ENCODE data around the gene PRIM1. TPM values are rescaled to one million over a fixed set of nuclear protein-coding genes. Genes with fewer than 3 reads are reported as not detected.
"Not testable (repeated sequence)": the region's sequence is repeated elsewhere in the genome, so short reads cannot be mapped to it uniquely, and the experiment has no call there.

PRIM1 gene
- polyA plus RNA-seq, 1 donor, result 13.0 TPM

DNA sequence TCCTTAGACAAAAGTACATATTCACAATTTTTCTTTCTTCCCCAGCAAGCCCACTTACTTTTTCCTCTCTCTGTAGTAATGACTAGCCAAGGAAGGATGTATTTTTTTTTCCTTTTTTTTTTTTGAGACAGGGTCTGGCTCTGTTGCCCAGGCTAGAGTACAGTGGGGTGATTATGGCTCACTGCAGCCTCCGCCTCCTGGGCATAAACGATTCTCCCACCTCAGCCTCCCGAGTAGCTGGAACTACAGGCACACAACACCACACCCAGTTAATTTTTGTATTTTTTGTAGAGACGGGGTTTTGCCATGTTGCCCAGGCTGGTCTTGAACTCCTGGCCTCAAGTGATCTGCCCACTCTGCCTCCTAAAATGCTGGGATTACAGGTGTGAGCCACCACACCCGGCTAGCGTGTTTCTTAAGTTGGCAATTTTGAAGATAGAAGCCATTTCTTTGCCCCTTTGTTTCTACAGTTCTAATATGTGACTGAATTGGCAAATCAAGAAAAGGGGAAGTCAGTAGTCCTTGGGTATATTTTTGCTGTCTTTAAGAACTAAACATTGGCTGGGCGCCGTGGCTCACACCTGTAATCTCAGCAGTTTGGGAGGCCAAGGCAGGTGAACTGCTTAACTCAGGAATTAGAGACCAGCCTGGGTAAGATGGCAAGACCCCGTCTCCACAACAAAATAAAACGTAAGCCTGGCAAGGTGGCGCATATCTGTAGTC, 23.8 kb downstream of the PRIM1 start:
- H3K36me3 ChIP-seq (ENCODE audit: control insufficient read depth, insufficient read depth, low read length), result peaks cover 3% of the 10 kb centered on the region
- H3K4me1 ChIP-seq (ENCODE audit: control insufficient read depth, insufficient read depth, low read length), result peaks cover 5% of the 10 kb centered on the region
- no peak overlapping the region for H3K27ac ChIP-seq (ENCODE audit: low read length)
- H3K4me3 ChIP-seq (ENCODE audit: low read length), result no peak overlapping the region
- no peaks in the 10 kb centered on the region for H3K27me3 ChIP-seq (ENCODE audit: control insufficient read depth, insufficient read depth, low read length)
- no peak for DNase-seq
- no peaks in the 10 kb centered on the region for H3K9me3 ChIP-seq (ENCODE audit: control insufficient read depth, low read depth, low read length)
- WGBS (ENCODE audit: insufficient coverage, low lambda C conversion rate), result no CpG with 5 or more reads among the region's 11 CpGs

DNA sequence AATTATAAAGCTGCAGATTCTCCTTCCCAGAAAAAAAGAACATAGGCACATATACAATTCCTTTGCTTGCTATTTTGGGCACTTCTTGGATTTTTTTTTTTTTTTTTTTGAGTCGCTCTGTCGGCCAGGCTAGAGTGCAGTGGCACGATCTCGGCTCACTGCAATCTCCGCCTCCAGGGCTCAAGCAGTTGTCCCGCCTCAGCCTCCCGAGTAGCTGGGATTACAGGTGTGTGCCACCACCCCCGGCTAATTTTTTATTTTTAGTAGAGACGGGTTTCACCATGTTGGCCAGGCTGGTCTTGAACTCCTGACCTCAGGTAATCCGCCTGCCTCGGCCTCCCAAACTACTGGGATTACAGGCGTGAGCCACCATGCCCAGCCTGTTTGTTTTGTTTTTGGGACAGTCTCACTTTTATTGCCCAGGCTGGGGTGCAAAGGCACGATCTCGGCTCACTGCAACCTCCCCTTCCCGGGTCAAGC, 25.9 kb downstream of the PRIM1 start:
- H3K4me3 ChIP-seq (ENCODE audit: low read length), result not testable (repeated sequence)

DNA sequence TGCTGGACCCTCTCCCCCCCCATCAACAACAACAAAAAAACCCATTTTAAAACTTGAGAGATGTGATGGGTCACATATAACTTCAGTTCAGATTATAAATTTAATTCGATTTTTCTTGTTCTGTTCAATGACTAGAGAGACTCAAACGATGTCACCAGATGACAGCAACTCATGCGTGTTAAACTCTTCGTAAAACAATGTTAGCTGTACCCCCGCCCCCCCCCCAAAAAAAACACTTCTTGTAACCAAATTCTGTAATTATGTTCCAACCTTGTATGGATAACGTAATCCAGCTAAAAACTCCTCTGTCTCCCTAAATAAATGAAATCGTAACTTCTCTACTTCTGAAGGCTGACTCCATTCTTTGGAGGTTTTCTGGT, 26.4 kb downstream of the PRIM1 start:
- Histone ChIP-seq H3K4me1 (ENCODE audit: control insufficient read depth, insufficient read depth, low read length) (peaks cover 26% of the 10 kb centered on the region), H3K4me3 (ENCODE audit: low read length) (peak overlapping the region; percentile 88)
- WGBS (ENCODE audit: insufficient coverage, low lambda C conversion rate), result 18% methylated on average over 3 of the region's 7 CpGs

More for the DNA sequence above, 25.9 kb downstream of the PRIM1 start:
- DNase-seq; H3K27me3 ChIP-seq (ENCODE audit: control insufficient read depth, insufficient read depth, low read length); H3K9me3 ChIP-seq (ENCODE audit: control insufficient read depth, low read depth, low read length): not testable (repeated sequence)
- WGBS (ENCODE audit: insufficient coverage, low lambda C conversion rate), result no CpG with 5 or more reads among the region's 15 CpGs
- H3K4me1 ChIP-seq (ENCODE audit: control insufficient read depth, insufficient read depth, low read length), result peaks cover 21% of the 10 kb centered on the region
- peaks cover 12% of the 10 kb centered on the region for H3K36me3 ChIP-seq (ENCODE audit: control insufficient read depth, insufficient read depth, low read length)
- H3K27ac ChIP-seq (ENCODE audit: low read length), result peak overlapping the region; percentile 88

DNA sequence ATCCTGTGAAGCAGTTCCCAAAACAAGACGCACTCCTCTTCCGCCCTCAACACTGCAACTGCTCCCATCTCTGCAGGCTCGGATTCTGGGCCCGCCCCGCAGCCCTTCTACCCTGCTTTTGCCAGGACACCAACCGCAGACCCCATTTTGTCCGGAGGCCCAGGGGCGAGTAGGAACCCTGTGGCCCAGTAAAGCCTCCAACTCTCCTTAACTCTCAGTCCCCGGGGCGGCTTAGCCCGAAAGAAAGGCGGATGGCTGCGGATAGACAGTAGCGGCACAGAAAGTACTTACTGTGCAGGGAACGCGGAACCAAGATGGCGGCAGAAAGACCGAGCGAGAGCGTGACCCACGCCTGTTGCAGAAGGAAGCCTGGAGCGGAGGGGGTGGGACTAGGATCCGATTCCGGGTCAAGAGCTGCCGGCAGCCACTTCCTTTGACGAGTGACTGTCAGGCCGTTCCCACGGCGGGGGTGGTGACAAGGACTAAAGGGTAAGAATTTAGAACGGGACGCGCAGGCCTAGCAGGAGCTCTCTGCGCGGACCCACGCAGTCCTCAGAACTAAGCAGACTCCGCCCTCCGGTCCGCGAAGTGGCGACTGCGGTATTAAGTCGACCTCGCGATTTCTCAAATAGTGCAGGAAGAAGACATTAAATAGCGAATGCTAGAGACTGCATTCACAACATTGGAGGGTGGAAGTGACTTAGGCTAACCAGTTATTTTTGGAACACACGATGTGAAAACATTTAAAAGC, 27.0 kb downstream of the PRIM1 start, which contains the start of gene NACA:
TSS of gene NACA (minus strand) at position 328 of the 751 bp plus-strand sequence. CDS start 778 bp downstream, outside the sequence.
- peaks cover 28% of the 10 kb centered on the region for H3K4me1 ChIP-seq (ENCODE audit: control insufficient read depth, insufficient read depth, low read length)

More for the DNA sequence above, 26.4 kb downstream of the PRIM1 start:
- Histone ChIP-seq H3K9me3 (ENCODE audit: control insufficient read depth, low read depth, low read length) (no peaks in the 10 kb centered on the region), H3K36me3 (ENCODE audit: control insufficient read depth, insufficient read depth, low read length) (peaks cover 17% of the 10 kb centered on the region), H3K27ac (ENCODE audit: low read length) (peak overlapping the region; percentile 88), H3K27me3 (ENCODE audit: control insufficient read depth, insufficient read depth, low read length) (no peaks in the 10 kb centered on the region)
- no peak for DNase-seq

DNA sequence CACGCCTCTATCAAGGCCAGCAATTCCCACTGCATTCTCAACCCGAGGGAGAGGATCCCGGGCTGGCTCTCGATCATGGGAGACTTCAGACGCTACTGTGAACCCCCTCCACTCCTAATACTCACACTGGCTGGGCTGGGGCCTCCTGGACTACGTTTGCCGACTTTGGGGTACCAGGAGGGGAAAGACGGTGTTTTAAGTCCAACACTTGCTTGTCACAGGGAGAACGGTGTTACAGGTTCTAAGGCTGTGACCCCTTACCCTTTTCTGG, 27.5 kb downstream of the PRIM1 start:
- no CpG with 5 or more reads among the region's 9 CpGs for WGBS (ENCODE audit: insufficient coverage, low lambda C conversion rate)
- H3K4me1 ChIP-seq (ENCODE audit: control insufficient read depth, insufficient read depth, low read length), result peaks cover 29% of the 10 kb centered on the region
- no peaks in the 10 kb centered on the region for H3K9me3 ChIP-seq (ENCODE audit: control insufficient read depth, low read depth, low read length)
- no peak for DNase-seq
- peaks cover 28% of the 10 kb centered on the region for H3K36me3 ChIP-seq (ENCODE audit: control insufficient read depth, insufficient read depth, low read length)
- peak overlapping the region; percentile 88 for H3K27ac ChIP-seq (ENCODE audit: low read length)
- no peaks in the 10 kb centered on the region for H3K27me3 ChIP-seq (ENCODE audit: control insufficient read depth, insufficient read depth, low read length)
- peak overlapping the region; percentile 88 for H3K4me3 ChIP-seq (ENCODE audit: low read length)

More for the DNA sequence above, 27.0 kb downstream of the PRIM1 start, which contains the start of gene NACA:
- Histone ChIP-seq H3K9me3 (ENCODE audit: control insufficient read depth, low read depth, low read length) (no peaks in the 10 kb centered on the region), H3K36me3 (ENCODE audit: control insufficient read depth, insufficient read depth, low read length) (peaks cover 23% of the 10 kb centered on the region), H3K27ac (ENCODE audit: low read length) (peak within 1 kb of the TSS; percentile 88), H3K27me3 (ENCODE audit: control insufficient read depth, insufficient read depth, low read length) (no peaks in the 10 kb centered on the region), H3K4me3 (ENCODE audit: low read length) (peak within 1 kb of the TSS; percentile 88)
- peak; percentile 98 for DNase-seq
- WGBS (ENCODE audit: insufficient coverage, low lambda C conversion rate), result 0% methylated on average over 3 of the region's 46 CpGs

DNA sequence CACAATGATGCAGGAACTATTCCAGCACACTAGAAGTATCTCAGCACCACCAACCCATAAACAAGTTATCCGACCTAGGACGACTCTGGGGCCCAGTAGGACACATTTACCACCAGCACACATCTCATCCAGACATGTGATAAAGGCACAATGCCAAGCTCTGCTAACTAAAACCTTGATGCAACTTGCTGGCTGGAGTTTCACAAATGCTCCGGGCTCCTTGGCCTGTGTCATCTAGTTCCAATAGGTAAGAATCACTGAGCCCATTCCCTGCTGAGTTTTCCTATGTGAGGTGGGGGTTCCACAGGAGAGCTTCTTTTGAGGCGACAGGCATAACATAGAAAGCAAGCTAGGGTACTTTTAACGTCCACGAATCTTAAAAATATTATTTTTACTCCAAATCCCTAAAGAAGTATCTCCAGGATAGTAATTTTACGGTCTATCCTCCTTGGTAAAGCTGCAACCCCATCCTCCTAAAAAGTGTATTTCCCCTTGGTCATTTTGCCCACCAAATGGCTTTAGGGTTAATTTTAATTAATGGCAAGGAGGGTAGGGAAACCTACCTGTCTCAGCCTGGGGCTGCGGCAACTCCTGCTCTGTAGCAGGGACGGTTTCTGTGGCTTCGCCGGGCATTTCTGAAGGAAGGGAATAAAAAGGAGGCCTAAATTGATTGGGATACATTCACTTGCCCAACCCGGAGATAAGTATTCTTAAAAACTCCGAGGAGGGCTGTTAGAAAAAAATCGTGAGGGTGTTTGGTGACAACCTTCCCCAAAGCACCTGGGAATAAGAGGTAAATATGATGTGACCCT, 28.0 kb downstream of the PRIM1 start:
- H3K27ac ChIP-seq (ENCODE audit: low read length), result peak overlapping the region; percentile 88
- 0% methylated on average over 2 of the region's 14 CpGs for WGBS (ENCODE audit: insufficient coverage, low lambda C conversion rate)
- H3K4me3 ChIP-seq (ENCODE audit: low read length), result peak overlapping the region; percentile 88
- peak; percentile 63 to 80 for DNase-seq
- H3K36me3 ChIP-seq (ENCODE audit: control insufficient read depth, insufficient read depth, low read length), result peaks cover 33% of the 10 kb centered on the region
- H3K4me1 ChIP-seq (ENCODE audit: control insufficient read depth, insufficient read depth, low read length), result peaks cover 33% of the 10 kb centered on the region
- H3K9me3 ChIP-seq (ENCODE audit: control insufficient read depth, low read depth, low read length), result no peaks in the 10 kb centered on the region
- no peaks in the 10 kb centered on the region for H3K27me3 ChIP-seq (ENCODE audit: control insufficient read depth, insufficient read depth, low read length)

DNA sequence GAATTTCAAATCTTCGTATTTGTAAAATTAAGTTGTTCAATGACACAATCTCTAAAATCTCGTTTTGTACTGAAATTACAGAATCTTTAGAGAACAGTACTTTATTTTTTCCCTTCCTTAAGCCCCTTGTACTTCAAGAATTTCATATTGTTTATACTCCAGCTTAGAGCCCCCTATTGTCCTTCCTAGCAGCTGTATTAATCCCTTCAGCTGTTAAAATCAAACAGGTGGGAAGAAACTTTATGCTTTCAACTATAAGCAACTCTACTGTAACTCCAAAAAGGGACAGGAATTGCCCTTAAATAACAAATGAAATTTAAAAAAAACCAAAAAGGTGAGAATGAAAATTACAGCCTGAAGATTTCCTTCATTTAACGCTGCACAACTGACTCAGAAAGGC, 28.8 kb downstream of the PRIM1 start:
- no peaks in the 10 kb centered on the region for H3K9me3 ChIP-seq (ENCODE audit: control insufficient read depth, low read depth, low read length)
- H3K4me3 ChIP-seq (ENCODE audit: low read length), result peak overlapping the region; percentile 88
- WGBS (ENCODE audit: insufficient coverage, low lambda C conversion rate), result 21% methylated on average over 2 of the region's 3 CpGs
- peaks cover 38% of the 10 kb centered on the region for H3K4me1 ChIP-seq (ENCODE audit: control insufficient read depth, insufficient read depth, low read length)
- DNase-seq, result no peak
- H3K36me3 ChIP-seq (ENCODE audit: control insufficient read depth, insufficient read depth, low read length), result peaks cover 39% of the 10 kb centered on the region
- H3K27ac ChIP-seq (ENCODE audit: low read length), result peak overlapping the region; percentile 88
- H3K27me3 ChIP-seq (ENCODE audit: control insufficient read depth, insufficient read depth, low read length), result no peaks in the 10 kb centered on the region

DNA sequence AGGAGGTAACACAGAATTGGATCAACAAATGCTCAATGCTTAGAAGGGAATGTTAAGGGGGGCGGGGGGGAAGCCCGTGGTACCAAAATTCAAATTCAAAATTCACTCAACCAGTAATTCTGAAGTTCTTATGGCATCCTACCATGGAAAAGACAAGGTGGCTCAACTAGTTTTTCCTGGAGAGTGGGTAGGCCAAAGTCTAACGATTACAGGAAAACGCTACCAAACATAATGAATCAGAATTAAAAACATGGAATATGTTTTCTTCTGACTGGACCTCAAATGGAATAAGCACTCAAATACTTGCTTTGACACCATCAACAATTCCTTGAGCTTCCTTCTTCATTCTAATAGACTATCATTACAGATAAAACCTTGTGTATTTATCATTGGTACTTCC, 29.3 kb downstream of the PRIM1 start:
- 20% methylated on average over 1 of the region's 4 CpGs for WGBS (ENCODE audit: insufficient coverage, low lambda C conversion rate)
- no peak overlapping the region for H3K27ac ChIP-seq (ENCODE audit: low read length)
- peaks cover 39% of the 10 kb centered on the region for H3K36me3 ChIP-seq (ENCODE audit: control insufficient read depth, insufficient read depth, low read length)
- DNase-seq, result peak in 1 of 2 donors; percentile 62
- no peaks in the 10 kb centered on the region for H3K9me3 ChIP-seq (ENCODE audit: control insufficient read depth, low read depth, low read length)
- peaks cover 38% of the 10 kb centered on the region for H3K4me1 ChIP-seq (ENCODE audit: control insufficient read depth, insufficient read depth, low read length)
- H3K4me3 ChIP-seq (ENCODE audit: low read length), result peak overlapping the region; percentile 88
- H3K27me3 ChIP-seq (ENCODE audit: control insufficient read depth, insufficient read depth, low read length), result no peaks in the 10 kb centered on the region

DNA sequence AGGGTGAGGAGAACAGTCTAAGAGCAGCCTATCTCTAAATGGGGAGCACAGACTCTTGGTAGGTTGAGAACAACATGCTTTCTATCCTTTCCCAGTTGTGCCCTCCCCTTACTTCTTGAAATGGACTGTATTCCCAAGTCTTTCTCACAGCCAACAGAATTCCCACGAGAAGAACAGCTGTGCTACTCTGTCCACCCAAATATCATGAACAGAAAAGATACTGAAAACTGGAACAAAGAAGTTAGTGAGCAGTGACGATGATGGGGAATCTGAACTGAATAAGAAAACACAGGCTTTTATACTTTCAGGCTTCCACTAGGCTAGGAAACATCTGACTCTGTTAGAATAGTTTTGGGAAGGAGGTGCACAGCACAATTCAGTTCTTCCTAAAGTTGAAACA, 30.4 kb downstream of the PRIM1 start:
- no peak for DNase-seq

DNA sequence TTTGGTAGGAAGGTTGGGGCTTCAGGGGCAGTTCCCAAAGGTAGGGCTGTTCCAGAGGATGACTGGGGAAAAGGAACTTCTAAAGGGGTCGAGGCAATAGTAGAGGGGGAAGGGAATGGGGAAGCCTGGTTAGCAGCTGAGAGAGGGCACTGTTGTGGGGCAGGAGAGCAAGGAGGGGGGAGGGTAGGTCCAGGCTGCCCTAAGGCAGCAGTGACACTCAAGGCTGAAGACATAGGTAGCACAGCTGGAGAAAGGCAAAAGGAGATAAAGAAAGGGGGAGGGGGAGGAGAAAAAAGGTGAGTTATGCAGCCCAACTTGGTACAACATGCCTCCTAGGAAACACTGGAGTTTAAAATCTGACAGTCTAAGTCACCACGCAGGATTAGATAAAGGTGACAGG, 30.9 kb downstream of the PRIM1 start:
- no CpG with 5 or more reads among the region's 2 CpGs for WGBS (ENCODE audit: insufficient coverage, low lambda C conversion rate)
- H3K4me1 ChIP-seq (ENCODE audit: control insufficient read depth, insufficient read depth, low read length), result peaks cover 38% of the 10 kb centered on the region
- DNase-seq, result no peak
- H3K27me3 ChIP-seq (ENCODE audit: control insufficient read depth, insufficient read depth, low read length), result no peaks in the 10 kb centered on the region
- no peak overlapping the region for H3K27ac ChIP-seq (ENCODE audit: low read length)
- no peak overlapping the region for H3K4me3 ChIP-seq (ENCODE audit: low read length)
- H3K9me3 ChIP-seq (ENCODE audit: control insufficient read depth, low read depth, low read length), result no peaks in the 10 kb centered on the region
- H3K36me3 ChIP-seq (ENCODE audit: control insufficient read depth, insufficient read depth, low read length), result peaks cover 51% of the 10 kb centered on the region

More for the DNA sequence above, 30.4 kb downstream of the PRIM1 start:
- Histone ChIP-seq H3K36me3 (ENCODE audit: control insufficient read depth, insufficient read depth, low read length) (peaks cover 46% of the 10 kb centered on the region), H3K4me3 (ENCODE audit: low read length) (no peak overlapping the region), H3K9me3 (ENCODE audit: control insufficient read depth, low read depth, low read length) (no peaks in the 10 kb centered on the region), H3K4me1 (ENCODE audit: control insufficient read depth, insufficient read depth, low read length) (peaks cover 38% of the 10 kb centered on the region), H3K27ac (ENCODE audit: low read length) (no peak overlapping the region), H3K27me3 (ENCODE audit: control insufficient read depth, insufficient read depth, low read length) (no peaks in the 10 kb centered on the region)
- no CpG with 5 or more reads among the region's 2 CpGs for WGBS (ENCODE audit: insufficient coverage, low lambda C conversion rate)

Data from large intestine (tissue), 3 donors.